Activated CD8-positive, alpha-beta memory T cell treated with anti-CD3 and anti-CD28 coated beads, Interleukin-2, amount 10 ng/mL, durations not matched to agents 7 days and 5 days (primary cell): ENCODE measurements around the gene SMIM1. TPM values are rescaled to one million over a fixed set of nuclear protein-coding genes. Genes with fewer than 3 reads are reported as not detected.
"Not testable (repeated sequence)": the region's sequence is repeated elsewhere in the genome, so short reads cannot be mapped to it uniquely, and the experiment has no call there.

Experiments used
- ATAC-seq: fragments of 150-1000 bp; cut with Tn5 transposase; one replicate; pipeline ENCODE4 v1.10.0; 2021; ENCODE audit warnings: moderate library complexity
- CTCF ChIA-PET: fragments of 350-600 bp; sonication (Branson Sonifier 250); formaldehyde crosslinking; loops from one replicate; lab custom pipeline; 2021; ENCODE audit warnings: antibody characterized with exemption; lab: Charles Lee
- DNase-seq: peaks from one replicate; pipeline ENCODE4 v3.0.0-alpha.2; 2020
- H3K27ac Mint-ChIP-seq: one replicate; pipeline ENCODE4 v1.8.0; 2021; ENCODE audit warnings: mild to moderate bottlenecking, mixed read lengths
- H3K27me3 Mint-ChIP-seq: one replicate; pipeline ENCODE4 v1.8.0; 2021; ENCODE audit warnings: mixed read lengths
- H3K36me3 Mint-ChIP-seq: one replicate; pipeline ENCODE4 v1.8.0; 2021; ENCODE audit warnings: mild to moderate bottlenecking, mixed read lengths
- H3K4me1 Mint-ChIP-seq: one replicate; pipeline ENCODE4 v1.8.0; 2021; ENCODE audit warnings: mixed read lengths
- H3K4me3 Mint-ChIP-seq: one replicate; pipeline ENCODE4 v1.8.0; 2021; ENCODE audit warnings: mild to moderate bottlenecking, moderate library complexity, mixed read lengths
- H3K9me3 Mint-ChIP-seq: one replicate; pipeline ENCODE4 v1.8.0; 2022; ENCODE audit warnings: low read depth, mixed read lengths
- total RNA-seq, 2 experiments: library from RNA; stranded (reverse); gene quantifications; one replicate each; pipeline ENCODE4 v1.2.3, GENCODE V29; 2021

The SMIM1 gene
- total RNA-seq, 2 experiments from 2014 or later, result not detected

- no peak for DNase-seq
- no peaks in the 10 kb centered on the region for H3K36me3 Mint-ChIP-seq
- no peaks in the 10 kb centered on the region for H3K27me3 Mint-ChIP-seq
- no peaks in the 10 kb centered on the region for H3K9me3 Mint-ChIP-seq
- peaks cover 31% of the 10 kb centered on the region for H3K4me1 Mint-ChIP-seq
- ATAC-seq, result no peak
- no peak overlapping the region for H3K4me3 Mint-ChIP-seq
- CTCF ChIA-PET, result no interaction called here
- H3K27ac Mint-ChIP-seq, result no peak overlapping the region
Observed at GRCh38 chr1:3743421-3743820, 29.1 kb upstream of the SMIM1 start.

- Mint-ChIP-seq H3K36me3 (no peaks in the 10 kb centered on the region), H3K27ac (no peak overlapping the region), H3K9me3 (no peaks in the 10 kb centered on the region), H3K4me3 (no peak overlapping the region), H3K27me3 (no peaks in the 10 kb centered on the region), H3K4me1 (peaks cover 32% of the 10 kb centered on the region)
- no peak for ATAC-seq
- no peak for DNase-seq
- CTCF ChIA-PET, result no interaction called here
Observed at GRCh38 chr1:3743826-3744225, 28.7 kb upstream of the SMIM1 start.

GRCh38 chr1:3744646-3745045, 27.9 kb upstream of the SMIM1 start:
- no peak overlapping the region for H3K27ac Mint-ChIP-seq
- no peak for DNase-seq
- ATAC-seq, result no peak
- no peaks in the 10 kb centered on the region for H3K36me3 Mint-ChIP-seq
- H3K9me3 Mint-ChIP-seq, result no peaks in the 10 kb centered on the region
- CTCF ChIA-PET, result interaction anchor here (1.5 kb wide), 1 partner anchor 22 kb away, joined by 3 read pairs; no protein-coding TSS in a partner anchor
- H3K4me1 Mint-ChIP-seq, result peaks cover 32% of the 10 kb centered on the region
- no peaks in the 10 kb centered on the region for H3K27me3 Mint-ChIP-seq
- no peak overlapping the region for H3K4me3 Mint-ChIP-seq

- peaks cover 32% of the 10 kb centered on the region for H3K4me1 Mint-ChIP-seq
- no peaks in the 10 kb centered on the region for H3K9me3 Mint-ChIP-seq
- no peaks in the 10 kb centered on the region for H3K27me3 Mint-ChIP-seq
- CTCF ChIA-PET, result interaction anchor here (1.5 kb wide), 1 partner anchor 22 kb away, joined by 3 read pairs; no protein-coding TSS in a partner anchor
- no peak overlapping the region for H3K4me3 Mint-ChIP-seq
- no peaks in the 10 kb centered on the region for H3K36me3 Mint-ChIP-seq
- no peak overlapping the region for H3K27ac Mint-ChIP-seq
- no peak for ATAC-seq
- DNase-seq, result no peak
Observed at GRCh38 chr1:3745071-3745470, 27.5 kb upstream of the SMIM1 start.

GRCh38 chr1:3745590-3746381, 26.8 kb upstream of the SMIM1 start:
- H3K27ac Mint-ChIP-seq, result no peak overlapping the region
- H3K36me3 Mint-ChIP-seq, result no peaks in the 10 kb centered on the region
- peaks cover 32% of the 10 kb centered on the region for H3K4me1 Mint-ChIP-seq
- ATAC-seq (no peak), DNase-seq (no peak)
- CTCF ChIA-PET, result interaction anchor here (1.5 kb wide), 1 partner anchor 21 kb away, joined by 3 read pairs; no protein-coding TSS in a partner anchor
- no peaks in the 10 kb centered on the region for H3K27me3 Mint-ChIP-seq
- H3K4me3 Mint-ChIP-seq, result peak overlapping the region; percentile 69
- H3K9me3 Mint-ChIP-seq, result no peaks in the 10 kb centered on the region

GRCh38 chr1:3746389-3746829, 26.1 kb upstream of the SMIM1 start:
- DNase-seq, result no peak
- H3K9me3 Mint-ChIP-seq, result no peaks in the 10 kb centered on the region
- peak overlapping the region; percentile 69 for H3K4me3 Mint-ChIP-seq
- no peaks in the 10 kb centered on the region for H3K36me3 Mint-ChIP-seq
- ATAC-seq, result no peak
- H3K27me3 Mint-ChIP-seq, result no peaks in the 10 kb centered on the region
- H3K4me1 Mint-ChIP-seq, result peaks cover 32% of the 10 kb centered on the region
- CTCF ChIA-PET, result no interaction called here
- peak overlapping the region; percentile 2 for H3K27ac Mint-ChIP-seq

GRCh38 chr1:3746830-3747521, 25.6 kb upstream of the SMIM1 start:
- H3K36me3 Mint-ChIP-seq, result no peaks in the 10 kb centered on the region
- ATAC-seq (peak; percentile 96), DNase-seq (peak; percentile 90)
- H3K27ac Mint-ChIP-seq, result peak overlapping the region; percentile 2
- no peaks in the 10 kb centered on the region for H3K27me3 Mint-ChIP-seq
- peak overlapping the region; percentile 71 for H3K4me3 Mint-ChIP-seq
- H3K9me3 Mint-ChIP-seq, result no peaks in the 10 kb centered on the region
- CTCF ChIA-PET, result no interaction called here
- H3K4me1 Mint-ChIP-seq, result peaks cover 32% of the 10 kb centered on the region

- DNase-seq (no peak), ATAC-seq (no peak)
- CTCF ChIA-PET, result no interaction called here
- H3K4me1 Mint-ChIP-seq, result peaks cover 32% of the 10 kb centered on the region
- no peaks in the 10 kb centered on the region for H3K36me3 Mint-ChIP-seq
- no peaks in the 10 kb centered on the region for H3K9me3 Mint-ChIP-seq
- H3K27me3 Mint-ChIP-seq, result no peaks in the 10 kb centered on the region
- peak overlapping the region; percentile 71 for H3K4me3 Mint-ChIP-seq
- no peak overlapping the region for H3K27ac Mint-ChIP-seq
Observed at GRCh38 chr1:3747522-3747848, 25.1 kb upstream of the SMIM1 start.

GRCh38 chr1:3747903-3748302, 24.6 kb upstream of the SMIM1 start:
- ATAC-seq, result no peak
- CTCF ChIA-PET, result interaction anchor here (0.8 to 1.2 kb wide), 2 partner anchors 28 to 54 kb away, joined by 3 to 4 read pairs; no protein-coding TSS in a partner anchor
- peaks cover 32% of the 10 kb centered on the region for H3K4me1 Mint-ChIP-seq
- DNase-seq, result no peak
- H3K4me3 Mint-ChIP-seq, result peak overlapping the region; percentile 71
- H3K27me3 Mint-ChIP-seq, result no peaks in the 10 kb centered on the region
- no peaks in the 10 kb centered on the region for H3K9me3 Mint-ChIP-seq
- no peak overlapping the region for H3K27ac Mint-ChIP-seq
- no peaks in the 10 kb centered on the region for H3K36me3 Mint-ChIP-seq

- peaks cover 30% of the 10 kb centered on the region for H3K4me1 Mint-ChIP-seq
- H3K4me3 Mint-ChIP-seq, result peak overlapping the region; percentile 71
- not testable (repeated sequence) for DNase-seq, ATAC-seq, H3K36me3 Mint-ChIP-seq, H3K27me3 Mint-ChIP-seq, H3K9me3 Mint-ChIP-seq, H3K27ac Mint-ChIP-seq
- CTCF ChIA-PET, result interaction anchor here (0.8 to 1.2 kb wide), 2 partner anchors 27 to 53 kb away, joined by 3 to 4 read pairs; no protein-coding TSS in a partner anchor
Observed at GRCh38 chr1:3748316-3748900, 24.1 kb upstream of the SMIM1 start.

- CTCF ChIA-PET, result no interaction called here
- no peaks in the 10 kb centered on the region for H3K9me3 Mint-ChIP-seq
Observed at GRCh38 chr1:3749512-3749911, 23.0 kb upstream of the SMIM1 start.

GRCh38 chr1:3750741-3751140, 21.8 kb upstream of the SMIM1 start:
- Mint-ChIP-seq H3K4me1 (peaks cover 19% of the 10 kb centered on the region), H3K36me3 (no peaks in the 10 kb centered on the region), H3K27ac (no peak overlapping the region), H3K4me3 (no peak overlapping the region), H3K27me3 (no peaks in the 10 kb centered on the region), H3K9me3 (no peaks in the 10 kb centered on the region)
- CTCF ChIA-PET, result no interaction called here
- ATAC-seq (no peak), DNase-seq (no peak)

More at GRCh38 chr1:3749512-3749911, 23.0 kb upstream of the SMIM1 start:
- no peak overlapping the region for H3K27ac Mint-ChIP-seq
- no peaks in the 10 kb centered on the region for H3K27me3 Mint-ChIP-seq
- ATAC-seq, result no peak
- H3K36me3 Mint-ChIP-seq, result no peaks in the 10 kb centered on the region
- no peak for DNase-seq
- no peak overlapping the region for H3K4me3 Mint-ChIP-seq
- H3K4me1 Mint-ChIP-seq, result peaks cover 28% of the 10 kb centered on the region

- peaks cover 10% of the 10 kb centered on the region for H3K4me1 Mint-ChIP-seq
- H3K27me3 Mint-ChIP-seq, result no peaks in the 10 kb centered on the region
- H3K9me3 Mint-ChIP-seq, result no peaks in the 10 kb centered on the region
- CTCF ChIA-PET, result no interaction called here
- H3K36me3 Mint-ChIP-seq, result no peaks in the 10 kb centered on the region
- H3K27ac Mint-ChIP-seq, result no peak within 1 kb of the TSS
- no peak for ATAC-seq
- H3K4me3 Mint-ChIP-seq, result no peak within 1 kb of the TSS
- DNase-seq, result no peak
Observed at GRCh38 chr1:3752400-3752945, 20.1 kb upstream of the SMIM1 start, which contains the start of gene CCDC27. TSS of gene CCDC27 (plus strand) at chr1:3752450. CDS start at chr1:3752482, 32 bp downstream.
